Upper lobe of left lung (tissue), 6 donors: ENCODE results near the gene PIBF1. TPM values are rescaled to one million over a fixed set of nuclear protein-coding genes. Genes with fewer than 3 reads are reported as not detected.

Experiments used
- ATAC-seq, 2 donors: fragments of 200-7000 bp; cut with Tn5 transposase; one replicate each; pipeline ENCODE4 v1.9.1; 2022; ENCODE audit warnings: mild to moderate bottlenecking in 2 of 2, moderate library complexity in 2 of 2; ENCODE audit not compliant: low FRiP score in 2 of 2
- DNase-seq, 2 donors: peaks; one replicate each; pipeline ENCODE4 v3.0.0-alpha.2; 2019 to 2020
- H3K27ac ChIP-seq, 4 donors: fragments of 200-600 bp; sonication (generic); one replicate each; pipeline ENCODE4 v1.5.1; 2016 to 2019
- H3K27me3 ChIP-seq, 4 donors: fragments of 200-600 bp; sonication (generic); one replicate each; pipeline ENCODE4 v1.5.1; 2017 to 2019
- H3K36me3 ChIP-seq, 4 donors: fragments of 200-600 bp; sonication (generic); one replicate each; pipeline ENCODE4 v1.5.1; 2016 to 2019
- H3K4me1 ChIP-seq, 4 donors: fragments of 200-600 bp; sonication (generic); one replicate each; pipeline ENCODE4 v1.5.1; 2018 to 2019
- H3K4me3 ChIP-seq, 4 donors: fragments of 200-600 bp; sonication (generic); one replicate each; pipeline ENCODE4 v1.5.1; 2017 to 2019; ENCODE audit warnings: mild to moderate bottlenecking in 2 of 4, moderate library complexity in 1 of 4
- H3K9me3 ChIP-seq, 4 donors: fragments of 200-600 bp; sonication (generic); one replicate each; pipeline ENCODE4 v1.5.1; 2018 to 2019
- CTCF ChIP-seq, 6 experiments: fragments of 450-650 bp in 4 of 6; fragments of 200-600 bp in 2 of 6; sonication (generic) in 2 of 6; IDR thresholded peaks; one replicate each; pipeline ENCODE4 v1.5.1; 2016 to 2019; ENCODE audit warnings: antibody characterized with exemption in 6 of 6
- EP300 ChIP-seq, 4 donors: sonication (generic); formaldehyde crosslinking; IDR thresholded peaks; one replicate each; pipeline ENCODE4 v1.5.1; 2017; ENCODE audit warnings: antibody characterized with exemption in 4 of 4, control low read depth in 2 of 4
- POLR2A ChIP-seq, 4 donors: fragments of 450-650 bp; IDR thresholded peaks; one replicate each; pipeline ENCODE4 v1.5.1; 2016 to 2017; ENCODE audit warnings: antibody characterized with exemption in 4 of 4, mild to moderate bottlenecking in 2 of 4
- POLR2AphosphoS5 ChIP-seq, 2 donors: sonication (generic); formaldehyde crosslinking; IDR thresholded peaks; one replicate each; pipeline ENCODE4 v1.5.1; 2017; ENCODE audit warnings: antibody characterized with exemption in 2 of 2
- WGBS, 2 donors: methylation state at CpG; one replicate each; pipeline ENCODE4 v1.1.5; 2017 to 2018; 5-methylcytosine and 5-hydroxymethylcytosine counted together
- total RNA-seq, 6 donors: library from RNA; depleted of rRNA in 4 of 6; stranded (reverse); fragments of >200 nt in 4 of 6; gene quantifications; one replicate each; pipeline versions ENCODE4 v1.1.0 to v1.2.1, GENCODE V29; 2016 to 2021
- donor health status: DM: no; HTN: no; CAD: no; lungs with moderate emphysema.
- donor health status: DM: no; HTN: yes; CAD: no; lungs with severe emphysema.

The PIBF1 gene
- total RNA-seq, 6 donors from 2014 or later, result 14.1 to 80.7 (median 21.4) TPM

- ATAC-seq, result no peak
- 60 to 77% methylated on average over 1 of the region's 1 CpG for WGBS, 2 donors
Observed at GRCh38 chr13:72963762-72964161, 181.8 kb downstream of the PIBF1 start.

GRCh38 chr13:72970301-72970880, 188.5 kb downstream of the PIBF1 start:
- ATAC-seq, result no peak
- H3K4me1 ChIP-seq, result no peaks in the 10 kb centered on the region
- H3K27me3 ChIP-seq, result no peaks in the 10 kb centered on the region
- no peak overlapping the region for H3K27ac ChIP-seq
- WGBS, 2 donors, result 84 to 87% methylated on average over 2 of the region's 2 CpGs
- peaks cover 0 to 14% (median 3%) of the 10 kb centered on the region in 4 donors for H3K36me3 ChIP-seq
- TF ChIP-seq EP300 (IDR thresholded peaks at IDR 0.05), result no peak
- no peak for TF ChIP-seq CTCF (IDR thresholded peaks at IDR 0.05)
- no peak for TF ChIP-seq POLR2A (IDR thresholded peaks at IDR 0.05)
- no peak for TF ChIP-seq POLR2AphosphoS5 (IDR thresholded peaks at IDR 0.05)
- no peaks in the 10 kb centered on the region for H3K9me3 ChIP-seq
- no peak overlapping the region for H3K4me3 ChIP-seq
- DNase-seq, result no peak

More at GRCh38 chr13:72963762-72964161, 181.8 kb downstream of the PIBF1 start:
- DNase-seq, result no peak
- Histone ChIP-seq H3K4me1 (peaks cover 0 to 4% (median 0%) of the 10 kb centered on the region in 4 donors), H3K9me3 (no peaks in the 10 kb centered on the region), H3K36me3 (peaks cover 0 to 9% (median 3%) of the 10 kb centered on the region in 4 donors), H3K27me3 (no peaks in the 10 kb centered on the region), H3K27ac (no peak overlapping the region), H3K4me3 (no peak overlapping the region)
- TF ChIP-seq EP300 (IDR thresholded peaks at IDR 0.05), result no peak
- TF ChIP-seq CTCF (IDR thresholded peaks at IDR 0.05), result no peak
- no peak for TF ChIP-seq POLR2A (IDR thresholded peaks at IDR 0.05)
- TF ChIP-seq POLR2AphosphoS5 (IDR thresholded peaks at IDR 0.05), result no peak

GRCh38 chr13:72970956-72971355, 189.0 kb downstream of the PIBF1 start:
- Histone ChIP-seq H3K27me3 (no peaks in the 10 kb centered on the region), H3K4me1 (no peaks in the 10 kb centered on the region), H3K4me3 (no peak overlapping the region), H3K27ac (no peak overlapping the region), H3K9me3 (no peaks in the 10 kb centered on the region), H3K36me3 (peaks cover 0 to 20% (median 3%) of the 10 kb centered on the region in 4 donors)
- 91 to 97% methylated on average over 5 of the region's 5 CpGs for WGBS, 2 donors
- no peak for ATAC-seq
- TF ChIP-seq POLR2AphosphoS5 (IDR thresholded peaks at IDR 0.05), result no peak
- DNase-seq, result no peak

GRCh38 chr13:72973234-72973633, 191.3 kb downstream of the PIBF1 start:
- no peak for ATAC-seq
- H3K4me1 ChIP-seq, result no peaks in the 10 kb centered on the region
- H3K36me3 ChIP-seq, result peaks cover 0 to 19% (median 2%) of the 10 kb centered on the region in 4 donors
- no peak for TF ChIP-seq POLR2A (IDR thresholded peaks at IDR 0.05)
- TF ChIP-seq CTCF (IDR thresholded peaks at IDR 0.05), result no peak
- no peak for TF ChIP-seq POLR2AphosphoS5 (IDR thresholded peaks at IDR 0.05)
- TF ChIP-seq EP300 (IDR thresholded peaks at IDR 0.05), result no peak
- H3K27me3 ChIP-seq, result no peaks in the 10 kb centered on the region
- no peak overlapping the region for H3K27ac ChIP-seq
- DNase-seq, result no peak
- no peaks in the 10 kb centered on the region for H3K9me3 ChIP-seq
- 97 to 98% methylated on average over 1 of the region's 1 CpG for WGBS, 2 donors
- H3K4me3 ChIP-seq, result no peak overlapping the region

GRCh38 chr13:72983085-72983768, 201.3 kb downstream of the PIBF1 start:
- Histone ChIP-seq H3K4me1 (peaks cover 0 to 27% (median 2%) of the 10 kb centered on the region in 4 donors), H3K4me3 (no peak overlapping the region), H3K9me3 (no peaks in the 10 kb centered on the region), H3K36me3 (no peaks in the 10 kb centered on the region), H3K27me3 (no peaks in the 10 kb centered on the region), H3K27ac (peak overlapping the region; percentile 61 to 78 (median 64))
- ATAC-seq (peak; percentile 67 to 90), DNase-seq (peak in 1 of 2 donors; percentile 81)
- TF ChIP-seq POLR2A (IDR thresholded peaks at IDR 0.05) (no peak), CTCF (IDR thresholded peaks at IDR 0.05) (no peak), EP300 (IDR thresholded peaks at IDR 0.05) (peak; percentile 24 to 95 (median 58)), POLR2AphosphoS5 (IDR thresholded peaks at IDR 0.05) (peak in 1 of 2 donors; percentile 38)
- 71 to 85% methylated on average over 5 of the region's 5 CpGs for WGBS, 2 donors
